ENCODE measurements around the gene ZNF398.
"Not testable (repeated sequence)": the region's sequence is repeated elsewhere in the genome, so short reads cannot be mapped to it uniquely, and the experiment has no call there.

The ZNF398 gene

DNA sequence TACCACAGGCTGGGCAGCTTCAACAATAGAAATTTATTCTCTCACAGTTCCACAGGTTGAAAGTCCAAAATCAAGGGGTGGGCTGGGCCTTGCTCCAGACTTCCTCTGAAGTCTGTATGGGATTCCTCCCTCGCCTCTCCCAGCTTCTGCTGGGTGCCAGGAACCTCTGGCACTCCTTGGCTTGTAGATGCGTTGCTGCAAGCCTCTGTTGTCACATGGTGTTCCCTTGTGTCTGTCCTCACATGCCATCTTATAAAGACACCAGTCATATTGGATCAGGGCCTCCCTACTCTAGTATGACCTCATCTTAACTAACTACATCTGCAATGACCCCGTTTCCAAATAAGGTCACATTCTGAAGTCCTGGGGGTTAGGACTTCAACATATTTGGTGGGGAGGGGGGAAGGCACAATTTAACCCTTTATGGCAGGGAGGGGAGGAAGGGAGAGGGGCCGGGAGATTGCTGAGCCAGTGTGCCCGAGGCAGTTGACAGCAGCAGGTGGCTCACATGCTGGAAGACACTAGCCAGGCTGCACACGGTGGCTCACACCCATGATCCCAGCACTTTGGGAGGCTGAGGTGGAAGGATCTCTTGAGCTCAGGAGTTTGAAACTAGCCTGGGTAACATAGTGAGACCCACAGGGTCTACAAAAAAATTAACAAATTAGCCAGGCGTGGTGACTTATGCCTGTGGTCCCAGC, 66.9 kb downstream of the ZNF398 start:
- DNase-seq (ENCODE audit: low spot score in 2 of 2), result no peak
- no peaks in the 10 kb centered on the region for H3K9me3 ChIP-seq
- peaks cover 9% of the 10 kb centered on the region for H3K4me1 ChIP-seq
- H3K4me3 ChIP-seq, result no peak overlapping the region
- peaks cover 79% of the 10 kb centered on the region for H3K36me3 ChIP-seq (replicated peaks)
- in situ Hi-C loops (cut with MboI; ENCODE audit: low sequenced_read_pairs), result no loop called here
- H3K27me3 ChIP-seq (ENCODE audit: low read depth), result no peaks in the 10 kb centered on the region

DNA sequence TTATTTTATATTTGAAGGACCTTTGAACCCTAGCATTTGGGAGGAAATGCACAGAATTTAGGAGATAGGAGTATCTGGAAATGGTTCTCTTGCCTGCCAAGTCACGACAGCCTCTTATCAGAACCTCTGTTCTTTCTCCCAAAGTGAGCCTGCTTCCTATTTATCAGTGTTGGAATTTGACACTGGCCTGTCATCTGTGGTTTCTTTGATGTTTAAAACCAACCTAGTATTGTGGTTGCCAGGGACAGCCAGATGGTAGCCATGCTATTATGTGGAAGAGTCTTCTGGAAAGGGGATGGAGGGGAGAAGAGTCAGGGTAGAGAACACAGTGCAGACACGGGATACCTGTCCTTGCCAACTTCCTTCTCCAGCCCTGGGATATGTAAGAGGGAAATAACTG, 69.1 kb downstream of the ZNF398 start:
- DNase-seq (ENCODE audit: low spot score in 2 of 2), result no peak
- in situ Hi-C loops (cut with MboI; ENCODE audit: low sequenced_read_pairs), result no loop called here
- Histone ChIP-seq H3K4me3 (no peak overlapping the region), H3K36me3 (replicated peaks) (peaks cover 70% of the 10 kb centered on the region), H3K27me3 (ENCODE audit: low read depth) (no peaks in the 10 kb centered on the region), H3K4me1 (peaks cover 16% of the 10 kb centered on the region), H3K9me3 (no peaks in the 10 kb centered on the region; the same call in 1 of the 2 replicates)

DNA sequence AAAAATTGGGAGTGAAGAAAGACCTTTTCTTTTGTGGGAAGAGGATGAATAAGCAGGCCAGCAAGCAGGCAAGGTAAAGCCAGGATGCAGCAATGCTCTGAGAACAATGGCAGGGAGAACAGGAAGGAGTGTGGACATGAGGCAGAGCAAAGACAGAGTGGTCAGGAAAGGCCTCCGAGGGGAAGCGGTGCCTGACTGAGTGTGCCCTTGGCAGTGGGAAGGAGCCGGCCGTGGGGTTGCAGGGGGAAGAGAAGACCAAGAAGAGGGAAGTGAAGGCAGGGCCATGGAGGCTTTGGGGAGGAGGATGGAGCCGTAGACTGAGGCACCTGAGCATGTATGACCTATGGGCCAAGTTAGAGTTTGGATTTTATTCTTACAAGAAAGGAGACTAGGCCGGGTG, 70.3 kb downstream of the ZNF398 start:
- Histone ChIP-seq H3K27me3 (ENCODE audit: low read depth) (no peaks in the 10 kb centered on the region), H3K36me3 (replicated peaks) (peaks cover 59% of the 10 kb centered on the region), H3K4me1 (peaks cover 16% of the 10 kb centered on the region), H3K4me3 (no peak overlapping the region), H3K9me3 (no peaks in the 10 kb centered on the region; the same call in 1 of the 2 replicates)
- DNase-seq (ENCODE audit: low spot score in 2 of 2), result no peak
- in situ Hi-C loops (cut with MboI; ENCODE audit: low sequenced_read_pairs), result no loop called here

DNA sequence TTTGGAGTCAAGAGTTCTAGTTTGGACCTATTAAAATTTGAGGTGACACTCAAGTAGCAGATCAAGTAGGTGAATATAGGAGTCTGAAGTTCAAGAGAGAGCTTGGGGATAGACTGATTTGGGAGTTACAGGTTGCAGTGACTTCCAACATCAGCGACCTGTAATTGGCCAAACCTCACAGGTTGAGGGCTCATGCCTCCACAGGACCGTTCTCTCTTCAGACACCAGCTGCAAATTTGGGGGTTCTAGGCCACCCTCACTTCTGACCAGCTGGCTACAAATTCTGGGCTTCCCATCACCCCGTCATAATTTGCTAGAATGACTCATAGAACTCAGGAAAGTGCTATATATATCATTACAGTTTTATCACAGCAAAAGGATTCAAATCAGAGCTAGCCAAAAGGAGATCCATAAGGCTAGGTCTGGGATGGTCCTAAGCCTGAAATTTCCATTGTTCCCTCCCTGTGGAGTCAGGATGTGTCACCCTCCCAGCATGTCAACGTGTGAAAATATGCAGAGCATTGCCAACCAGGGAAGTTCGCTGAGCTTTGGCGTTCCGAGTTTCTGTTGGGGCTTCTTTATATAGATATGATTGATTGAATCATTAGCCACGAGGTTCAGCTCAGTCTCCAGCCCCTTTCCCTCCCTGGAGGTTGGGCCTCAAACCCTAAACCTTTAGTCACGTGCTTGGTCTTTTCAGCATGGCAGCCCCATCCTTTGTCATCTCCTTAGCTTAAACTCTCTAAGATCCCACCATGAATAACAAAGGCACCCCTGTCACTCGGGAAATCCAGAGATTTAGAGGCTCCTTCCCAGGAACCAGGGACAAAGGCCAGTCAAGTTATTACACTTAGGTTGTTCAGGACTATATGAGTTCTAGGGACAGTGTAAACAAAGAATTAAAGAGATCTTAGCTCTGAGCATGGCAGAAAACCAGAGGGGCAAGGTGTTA, 71.5 kb downstream of the ZNF398 start:
- H3K36me3 ChIP-seq (replicated peaks), result peaks cover 47% of the 10 kb centered on the region

DNA sequence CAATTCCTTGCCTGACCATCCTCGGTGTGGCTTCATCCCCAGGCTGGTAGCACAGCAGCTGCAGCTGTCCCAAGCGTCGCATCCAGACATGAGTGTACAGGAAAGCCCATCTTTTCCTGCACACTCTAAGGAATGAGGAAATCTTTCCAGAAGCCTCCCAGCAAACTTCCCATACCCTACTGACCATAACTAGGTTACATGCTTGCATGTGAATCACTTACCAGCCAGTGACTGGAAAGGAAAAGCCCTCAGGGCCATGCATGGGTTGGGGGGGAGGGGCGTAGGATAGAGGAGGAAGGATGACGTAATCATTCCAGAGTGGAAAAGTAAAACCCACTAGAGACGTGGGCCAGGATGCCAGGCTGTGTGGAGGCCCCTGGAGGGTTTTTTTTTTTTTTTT, 73.3 kb downstream of the ZNF398 start:
- Histone ChIP-seq H3K27me3 (ENCODE audit: low read depth) (no peaks in the 10 kb centered on the region), H3K4me1 (peaks cover 16% of the 10 kb centered on the region), H3K9me3 (no peaks in the 10 kb centered on the region; the same call in 1 of the 2 replicates), H3K36me3 (replicated peaks) (peaks cover 41% of the 10 kb centered on the region), H3K4me3 (no peak overlapping the region)
- DNase-seq (ENCODE audit: low spot score in 2 of 2), result no peak
- in situ Hi-C loops (cut with MboI; ENCODE audit: low sequenced_read_pairs), result no loop called here

More for the DNA sequence above, 71.5 kb downstream of the ZNF398 start:
- Histone ChIP-seq H3K4me1 (peaks cover 16% of the 10 kb centered on the region), H3K27me3 (ENCODE audit: low read depth) (no peaks in the 10 kb centered on the region), H3K4me3 (no peak overlapping the region), H3K9me3 (no peaks in the 10 kb centered on the region; the same call in 1 of the 2 replicates)
- in situ Hi-C loops (cut with MboI; ENCODE audit: low sequenced_read_pairs), result no loop called here
- DNase-seq (ENCODE audit: low spot score in 2 of 2), result peak; percentile 87 to 96

DNA sequence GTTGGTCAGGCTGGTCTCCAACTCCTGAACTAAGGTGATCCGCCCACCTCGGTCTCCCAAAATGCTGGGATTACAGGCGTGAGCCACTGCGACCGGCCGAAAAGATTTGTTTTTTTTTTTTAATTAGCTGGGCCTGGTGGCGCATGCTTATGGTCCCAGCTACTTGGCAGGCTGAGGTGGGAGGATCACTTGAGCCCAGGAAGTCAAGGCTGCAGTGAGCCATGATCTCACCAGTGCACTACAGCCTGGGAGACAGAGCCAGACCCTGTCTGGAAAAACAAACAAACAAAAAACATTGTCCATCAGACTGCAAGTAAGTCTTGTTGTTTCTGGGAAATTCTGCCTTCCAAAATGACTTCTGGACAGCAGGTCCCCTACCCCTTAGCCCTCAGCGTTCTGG, 75.9 kb downstream of the ZNF398 start:
- Histone ChIP-seq H3K9me3 (no peaks in the 10 kb centered on the region; the same call in 1 of the 2 replicates), H3K4me3 (no peak overlapping the region), H3K4me1 (peaks cover 15% of the 10 kb centered on the region), H3K36me3 (replicated peaks) (peaks cover 25% of the 10 kb centered on the region), H3K27me3 (ENCODE audit: low read depth) (no peaks in the 10 kb centered on the region)
- in situ Hi-C loops (cut with MboI; ENCODE audit: low sequenced_read_pairs), result no loop called here
- DNase-seq (ENCODE audit: low spot score in 2 of 2), result no peak

DNA sequence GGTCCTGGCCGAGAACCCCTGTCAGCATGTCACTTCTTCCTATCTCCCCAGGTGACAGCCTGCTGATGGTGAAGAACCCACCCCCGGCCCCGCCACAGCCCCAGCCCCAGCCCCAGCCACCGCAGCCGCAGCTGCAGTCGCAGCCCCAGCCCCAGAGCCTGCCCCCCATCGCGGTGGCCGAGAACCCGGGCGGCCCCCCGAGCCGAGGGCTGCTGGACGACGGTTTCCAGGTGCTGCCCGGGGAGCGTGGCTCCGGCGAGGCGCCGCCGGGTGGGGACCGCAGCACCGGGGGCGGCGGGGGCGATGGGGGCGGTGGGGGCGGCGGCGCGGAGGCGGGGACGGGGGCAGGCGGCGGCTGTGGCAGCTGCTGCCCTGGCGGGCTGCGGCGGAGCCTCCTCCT, 76.5 kb downstream of the ZNF398 start:
- no peak overlapping the region for H3K4me3 ChIP-seq
- DNase-seq (ENCODE audit: low spot score in 2 of 2), result no peak
- in situ Hi-C loops (cut with MboI; ENCODE audit: low sequenced_read_pairs), result no loop called here
- peaks cover 10% of the 10 kb centered on the region for H3K4me1 ChIP-seq
- no peaks in the 10 kb centered on the region; the same call in 1 of the 2 replicates for H3K9me3 ChIP-seq
- H3K27me3 ChIP-seq (ENCODE audit: low read depth), result no peaks in the 10 kb centered on the region
- H3K36me3 ChIP-seq (replicated peaks), result peaks cover 25% of the 10 kb centered on the region

DNA sequence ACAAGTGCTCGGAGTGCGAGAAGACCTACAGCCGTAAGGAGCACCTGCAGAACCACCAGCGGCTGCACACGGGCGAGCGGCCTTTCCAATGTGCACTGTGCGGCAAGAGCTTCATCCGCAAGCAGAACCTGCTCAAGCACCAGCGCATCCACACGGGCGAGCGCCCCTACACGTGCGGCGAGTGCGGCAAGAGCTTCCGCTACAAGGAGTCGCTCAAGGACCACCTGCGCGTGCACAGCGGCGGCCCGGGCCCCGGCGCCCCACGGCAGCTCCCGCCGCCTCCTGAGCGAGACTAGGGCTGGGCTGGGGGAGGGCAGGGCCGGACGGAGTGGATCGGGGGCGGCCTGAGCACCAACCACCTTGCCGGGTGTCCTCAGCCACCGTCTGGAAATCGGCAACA, 77.1 kb downstream of the ZNF398 start:
- no peak overlapping the region for H3K4me3 ChIP-seq
- in situ Hi-C loops (cut with MboI; ENCODE audit: low sequenced_read_pairs), result no loop called here
- peaks cover 25% of the 10 kb centered on the region for H3K36me3 ChIP-seq (replicated peaks)
- DNase-seq (ENCODE audit: low spot score in 2 of 2), result no peak
- no peaks in the 10 kb centered on the region; the same call in 1 of the 2 replicates for H3K9me3 ChIP-seq
- H3K27me3 ChIP-seq (ENCODE audit: low read depth), result no peaks in the 10 kb centered on the region
- peaks cover 5% of the 10 kb centered on the region for H3K4me1 ChIP-seq

DNA sequence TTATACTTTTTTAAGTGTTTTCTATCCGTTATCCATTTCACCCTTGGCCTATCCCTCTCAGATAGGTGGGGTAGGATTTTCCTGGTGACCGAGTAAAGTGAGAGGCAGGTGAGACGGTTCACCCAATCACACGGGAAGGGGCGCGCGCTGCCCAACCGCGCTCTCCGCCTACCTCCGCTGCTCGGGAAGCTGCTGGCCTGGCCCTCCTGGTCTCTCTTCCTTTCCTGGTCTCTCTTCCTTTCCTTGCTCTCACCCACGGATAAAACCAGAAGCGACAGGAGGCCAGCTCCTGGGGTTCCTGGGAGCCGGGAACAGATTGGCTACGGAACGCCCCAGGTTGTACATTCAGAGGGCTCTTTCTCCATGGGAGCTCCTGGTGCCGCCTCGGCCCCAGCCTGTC, 77.9 kb downstream of the ZNF398 start:
- H3K9me3 ChIP-seq, result no peaks in the 10 kb centered on the region
- no peak overlapping the region for H3K4me3 ChIP-seq
- H3K27me3 ChIP-seq (ENCODE audit: low read depth), result no peaks in the 10 kb centered on the region
- H3K36me3 ChIP-seq (replicated peaks), result peaks cover 19% of the 10 kb centered on the region
- in situ Hi-C loops (cut with MboI; ENCODE audit: low sequenced_read_pairs), result no loop called here
- no peak for DNase-seq (ENCODE audit: low spot score in 2 of 2)
- H3K4me1 ChIP-seq, result no peaks in the 10 kb centered on the region

DNA sequence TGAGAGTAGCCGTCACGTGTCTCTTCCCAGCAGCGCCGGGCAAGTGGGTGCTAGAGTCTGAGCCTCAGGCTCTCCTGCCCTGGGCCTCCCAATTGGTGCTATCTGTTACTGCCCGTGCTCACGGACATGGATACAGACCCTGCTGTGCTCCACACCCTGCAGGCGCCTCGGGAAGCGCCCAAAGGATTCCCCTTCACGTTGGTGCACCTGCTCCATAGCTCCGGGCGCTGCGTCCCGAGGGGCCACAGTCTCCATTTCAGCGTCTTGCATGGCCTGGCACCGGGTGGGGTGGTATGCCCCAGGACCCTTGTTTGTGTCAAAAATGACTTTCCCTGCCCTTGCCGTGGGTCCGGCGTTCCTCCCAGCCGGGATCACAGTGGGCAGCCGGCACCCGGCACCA, 78.4 kb downstream of the ZNF398 start:
- Histone ChIP-seq H3K27me3 (ENCODE audit: low read depth) (no peaks in the 10 kb centered on the region), H3K4me3 (no peak overlapping the region), H3K4me1 (no peaks in the 10 kb centered on the region), H3K36me3 (replicated peaks) (peaks cover 16% of the 10 kb centered on the region), H3K9me3 (no peaks in the 10 kb centered on the region)
- DNase-seq (ENCODE audit: low spot score in 2 of 2), result no peak
- in situ Hi-C loops (cut with MboI; ENCODE audit: low sequenced_read_pairs), result no loop called here

DNA sequence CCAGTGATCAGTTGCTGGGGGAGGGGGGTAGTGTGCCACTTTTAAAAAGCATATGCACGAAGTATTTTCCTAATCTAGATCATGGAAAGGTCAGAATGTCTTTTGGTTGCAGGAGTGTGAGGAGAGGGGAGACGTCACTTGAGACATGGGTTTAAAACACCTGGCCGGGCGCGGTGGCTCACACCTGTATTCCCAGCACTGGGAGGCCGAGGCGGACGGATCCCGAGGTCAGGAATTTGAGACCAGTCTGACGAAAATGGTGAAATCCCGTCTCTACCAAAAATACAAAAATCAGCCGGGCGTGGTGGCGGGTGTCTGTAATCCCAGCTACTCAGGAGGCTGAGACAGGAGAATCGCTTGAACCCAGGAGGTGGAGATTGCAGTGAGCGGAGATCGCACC, 79.1 kb downstream of the ZNF398 start:
- H3K27me3 ChIP-seq (ENCODE audit: low read depth); in situ Hi-C loops (cut with MboI; ENCODE audit: low sequenced_read_pairs); H3K9me3 ChIP-seq: not testable (repeated sequence)

DNA sequence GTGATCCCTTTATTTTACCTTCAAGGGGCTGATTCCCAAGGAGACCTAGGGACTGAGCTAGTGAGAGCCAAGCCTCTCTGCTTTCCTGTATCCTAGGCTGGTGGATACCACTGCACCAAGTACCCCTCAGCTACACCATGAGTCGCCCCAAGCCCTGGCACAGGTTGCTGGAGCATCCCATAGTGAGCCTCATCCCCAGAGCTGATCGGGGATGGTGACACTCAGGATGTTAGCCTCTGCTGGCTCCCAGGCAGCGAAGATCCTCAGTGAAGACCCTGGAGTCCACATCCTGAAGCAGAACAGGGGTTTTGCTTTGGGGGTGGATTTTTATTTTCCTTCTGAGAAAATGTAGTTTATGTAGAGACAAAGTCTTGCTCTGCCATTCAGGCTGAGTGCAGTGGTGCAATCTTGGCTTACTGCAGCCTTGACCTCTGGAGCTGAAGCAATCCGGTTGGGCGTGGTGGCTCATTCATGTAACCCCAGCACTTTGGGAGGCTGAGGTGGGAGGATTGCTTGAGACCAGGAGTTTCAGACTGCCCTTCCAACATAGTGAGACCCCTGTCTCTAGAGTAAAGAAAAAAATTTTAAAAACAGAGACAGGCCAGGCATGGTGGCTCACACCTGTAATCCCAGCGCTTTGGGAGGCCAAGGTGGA, 79.7 kb downstream of the ZNF398 start:
- H3K4me3 ChIP-seq, result no peak overlapping the region
- no peak for DNase-seq (ENCODE audit: low spot score in 2 of 2)
- no peaks in the 10 kb centered on the region for H3K9me3 ChIP-seq
- H3K27me3 ChIP-seq (ENCODE audit: low read depth), result no peaks in the 10 kb centered on the region
- in situ Hi-C loops (cut with MboI; ENCODE audit: low sequenced_read_pairs), result no loop called here
- peaks cover 12% of the 10 kb centered on the region for H3K36me3 ChIP-seq (replicated peaks)
- H3K4me1 ChIP-seq, result no peaks in the 10 kb centered on the region

More for the DNA sequence above, 79.1 kb downstream of the ZNF398 start:
- not testable (repeated sequence) for DNase-seq (ENCODE audit: low spot score in 2 of 2); H3K4me3 ChIP-seq; H3K4me1 ChIP-seq
- peaks cover 12% of the 10 kb centered on the region for H3K36me3 ChIP-seq (replicated peaks)

DNA sequence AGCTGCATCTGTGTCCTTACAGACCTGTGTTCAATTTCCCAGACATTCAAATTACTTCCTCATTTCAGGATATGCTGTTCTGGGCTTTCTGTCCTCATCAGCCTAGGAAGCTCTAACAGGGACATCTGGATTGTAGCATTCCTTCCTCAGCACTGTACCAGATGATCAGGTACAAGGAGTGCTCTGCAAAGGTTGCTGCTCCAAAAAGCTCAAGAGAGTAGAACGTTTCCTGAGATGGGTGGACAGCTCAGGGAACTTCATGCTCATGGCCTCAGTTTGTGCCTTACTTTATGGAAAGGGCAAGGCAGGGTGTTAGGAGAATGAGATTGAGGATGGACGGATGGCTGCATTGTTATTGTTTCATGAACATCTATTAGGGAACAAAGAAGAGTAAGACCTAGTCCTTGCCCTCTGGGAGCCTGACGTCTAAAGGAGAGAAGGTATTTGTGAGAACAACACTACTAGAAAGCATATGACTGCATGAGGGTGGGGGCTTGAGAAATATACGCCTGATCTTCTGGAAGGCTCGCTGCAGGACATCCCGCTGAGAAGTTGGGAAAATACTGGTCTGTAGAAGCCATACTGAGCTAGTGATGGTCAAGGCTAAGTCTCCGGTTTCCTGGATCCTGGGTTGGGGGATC, 81.7 kb downstream of the ZNF398 start:
- no peaks in the 10 kb centered on the region for H3K9me3 ChIP-seq
- in situ Hi-C loops (cut with MboI; ENCODE audit: low sequenced_read_pairs), result no loop called here
- no peaks in the 10 kb centered on the region for H3K27me3 ChIP-seq (ENCODE audit: low read depth)
- no peak overlapping the region for H3K4me3 ChIP-seq
- DNase-seq (ENCODE audit: low spot score in 2 of 2), result no peak
- no peaks in the 10 kb centered on the region for H3K4me1 ChIP-seq
- peaks cover 12% of the 10 kb centered on the region for H3K36me3 ChIP-seq (replicated peaks)

Data from HAP-1 (cell line).